OCI-LY3 (cell line): Measurements from ENCODE around the gene CA6.

Source experiments
- CTCF ChIP-seq: fragments of 200-600, 300-600 bp; sonication (generic); IDR thresholded peaks from 2 replicates; pipeline ENCODE4 v1.5.1; 2014; ENCODE audit warnings: antibody characterized with exemption, low read length, low read depth
- EZH2phosphoT487 ChIP-seq: fragments of 200-600 bp; shearing (Covaris generic); IDR thresholded peaks from 2 replicates; pipeline ENCODE4 v1.6.1; 2018; ENCODE audit warnings: antibody characterized with exemption, mixed run types, low read depth

GRCh38 chr1:8976338-8976737 lies 30.7 kb downstream of the CA6 start:
- TF ChIP-seq CTCF (no peak), EZH2phosphoT487 (no peak)
